ENCODE measurements around the gene IPCEF1.

GRCh38 chr6:154261688-154262397 is 94.8 kb downstream of the IPCEF1 start:
- TF ChIP-seq POLR2A (IDR thresholded peaks at IDR 0.05; ENCODE audit: low read depth, low read length) (no peak), POLR2AphosphoS5 (IDR thresholded peaks at IDR 0.05; ENCODE audit: low read depth, low read length) (no peak)
